NT2/D1 (cell line): ENCODE measurements around the gene TTLL1.

Source experiments
- DNase-seq: peaks from one replicate; pipeline ENCODE4 v3.0.0-alpha.2; 2011; ENCODE audit warnings: low read depth, low spot score
- H3K27me3 ChIP-seq: 2 replicates; pipeline ENCODE4 v1.6.0; 2011; ENCODE audit warnings: mild to moderate bottlenecking; ENCODE audit not compliant: insufficient read length, insufficient read depth
- H3K36me3 ChIP-seq: 2 replicates; pipeline ENCODE4 v1.6.1; 2011; ENCODE audit warnings: mild to moderate bottlenecking, low read length, mixed read lengths; ENCODE audit not compliant: insufficient read depth, insufficient read length
- H3K4me1 ChIP-seq: 2 replicates; pipeline ENCODE4 v1.5.1; 2011; ENCODE audit not compliant: insufficient read depth, insufficient read length
- H3K4me3 ChIP-seq: 2 replicates; pipeline ENCODE4 v1.5.1; 2011; ENCODE audit warnings: low read depth; ENCODE audit not compliant: insufficient read length
- H3K9ac ChIP-seq: 2 replicates; pipeline ENCODE4 v1.6.0; 2011; ENCODE audit warnings: low read depth; ENCODE audit not compliant: insufficient read length
- H3K9me3 ChIP-seq: 2 replicates; pipeline ENCODE4 v1.5.1; 2011; ENCODE audit warnings: mild to moderate bottlenecking, low read length; ENCODE audit not compliant: insufficient read depth
- SUZ12 ChIP-seq: IDR thresholded peaks from 2 replicates; pipeline ENCODE4 v1.6.1; 2011; ENCODE audit not compliant: insufficient read length, insufficient read depth; ENCODE audit errors: extremely low read depth
- YY1 ChIP-seq: IDR thresholded peaks from 2 replicates; pipeline ENCODE4 v1.6.1; 2011; ENCODE audit not compliant: insufficient read length, insufficient read depth
- ZNF274 ChIP-seq: IDR thresholded peaks from 2 replicates; pipeline ENCODE4 v1.6.1; 2011; ENCODE audit warnings: mild to moderate bottlenecking, low read depth, low read length

TTLL1 gene

DNA sequence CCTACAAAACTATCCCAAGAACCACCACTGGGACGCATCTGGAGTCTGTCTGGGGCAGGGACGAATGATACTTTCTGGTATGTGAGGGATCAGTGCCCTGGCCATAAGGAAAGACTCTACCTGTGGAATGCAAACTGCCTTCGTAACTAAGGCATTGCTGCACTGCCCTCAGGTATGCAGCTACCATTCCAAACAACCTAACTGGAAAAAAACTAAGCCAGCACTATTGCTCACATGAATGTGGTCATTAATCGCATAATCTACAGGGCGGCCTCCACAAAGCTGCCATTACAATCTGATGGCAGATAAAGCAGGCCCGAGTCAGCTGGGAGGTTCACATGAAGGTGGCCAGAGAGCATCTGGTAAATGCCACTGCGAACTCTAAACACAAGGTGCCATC, 78.1 kb downstream of the TTLL1 start:
- DNase-seq, result no peak
- Histone ChIP-seq H3K27me3 (peaks cover 2% of the 10 kb centered on the region), H3K4me3 (no peak overlapping the region), H3K9me3 (no peaks in the 10 kb centered on the region), H3K4me1 (peaks cover 8% of the 10 kb centered on the region), H3K9ac (no peak overlapping the region), H3K36me3 (no peaks in the 10 kb centered on the region)
- TF ChIP-seq SUZ12 (no peak), YY1 (no peak)

DNA sequence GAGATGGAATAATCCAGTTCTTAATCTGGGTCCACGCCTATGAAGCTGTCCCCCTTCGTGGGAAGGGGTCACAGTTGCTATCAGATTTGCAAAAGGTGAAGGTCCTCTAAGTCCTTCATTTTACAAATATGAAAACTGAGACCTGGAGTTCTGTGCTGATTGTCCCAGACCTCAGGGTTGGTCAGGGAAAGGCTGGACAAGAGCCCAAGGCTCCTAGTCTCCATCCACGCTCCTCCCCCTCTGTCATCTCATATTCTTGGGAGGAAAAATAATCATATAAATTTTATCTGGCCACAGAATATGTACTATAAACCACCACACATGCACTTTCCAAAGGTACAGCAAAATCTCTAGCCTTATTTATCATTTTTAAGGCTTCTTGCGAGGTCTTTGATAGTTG, 79.7 kb downstream of the TTLL1 start:
- H3K9me3 ChIP-seq, result no peaks in the 10 kb centered on the region
- no peak for DNase-seq
- no peaks in the 10 kb centered on the region for H3K36me3 ChIP-seq
- no peak overlapping the region for H3K9ac ChIP-seq
- no peak overlapping the region for H3K4me3 ChIP-seq
- TF ChIP-seq ZNF274, result no peak
- no peak for TF ChIP-seq YY1
- TF ChIP-seq SUZ12, result no peak
- no peaks in the 10 kb centered on the region for H3K27me3 ChIP-seq
- H3K4me1 ChIP-seq, result peaks cover 10% of the 10 kb centered on the region

DNA sequence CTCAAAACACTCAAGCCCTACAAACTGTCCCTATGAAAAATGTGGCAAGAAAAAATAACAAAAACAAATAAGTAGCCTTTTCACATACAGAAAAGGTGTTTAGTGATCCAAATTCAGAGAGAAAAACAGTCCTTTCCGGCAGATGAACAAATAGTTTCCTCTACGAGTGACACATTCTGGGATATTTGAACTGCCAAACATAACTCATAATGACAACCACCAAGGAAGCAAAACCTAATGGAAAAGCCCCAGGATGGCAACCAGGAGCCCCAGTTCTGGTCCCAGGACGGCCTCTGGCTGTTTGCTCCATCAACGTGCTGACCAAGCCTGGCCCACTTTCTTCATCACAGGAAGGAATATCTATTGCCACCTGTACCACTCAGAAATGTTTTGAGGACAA, 80.3 kb downstream of the TTLL1 start:
- Histone ChIP-seq H3K27me3 (no peaks in the 10 kb centered on the region), H3K9ac (no peak overlapping the region), H3K4me1 (peaks cover 12% of the 10 kb centered on the region), H3K36me3 (no peaks in the 10 kb centered on the region), H3K4me3 (no peak overlapping the region), H3K9me3 (no peaks in the 10 kb centered on the region)
- no peak for TF ChIP-seq YY1
- no peak for TF ChIP-seq SUZ12
- no peak for TF ChIP-seq ZNF274
- no peak for DNase-seq

DNA sequence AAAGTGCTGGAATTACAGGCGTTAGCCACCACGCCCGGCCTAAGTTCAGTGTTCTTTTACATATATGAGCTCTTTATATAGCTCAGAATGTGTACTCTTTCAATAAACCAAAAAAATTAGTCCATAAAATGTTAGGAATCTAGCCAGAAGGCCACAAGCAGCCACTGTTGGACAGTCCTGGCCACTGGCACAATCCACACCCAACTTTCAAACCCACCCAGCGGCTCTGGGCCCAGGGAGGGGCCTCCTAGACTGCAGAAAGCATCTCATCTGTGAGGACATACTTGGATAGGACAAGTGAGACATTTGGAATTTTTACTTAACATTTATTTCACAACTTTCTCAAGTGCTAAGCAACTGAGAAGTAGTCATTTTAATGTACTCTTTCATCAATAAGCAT, 80.7 kb downstream of the TTLL1 start:
- Histone ChIP-seq H3K27me3 (no peaks in the 10 kb centered on the region), H3K4me3 (no peak overlapping the region), H3K9ac (no peak overlapping the region), H3K4me1 (peaks cover 10% of the 10 kb centered on the region), H3K36me3 (no peaks in the 10 kb centered on the region), H3K9me3 (no peaks in the 10 kb centered on the region)
- no peak for DNase-seq
- TF ChIP-seq YY1 (no peak), ZNF274 (no peak), SUZ12 (no peak)

DNA sequence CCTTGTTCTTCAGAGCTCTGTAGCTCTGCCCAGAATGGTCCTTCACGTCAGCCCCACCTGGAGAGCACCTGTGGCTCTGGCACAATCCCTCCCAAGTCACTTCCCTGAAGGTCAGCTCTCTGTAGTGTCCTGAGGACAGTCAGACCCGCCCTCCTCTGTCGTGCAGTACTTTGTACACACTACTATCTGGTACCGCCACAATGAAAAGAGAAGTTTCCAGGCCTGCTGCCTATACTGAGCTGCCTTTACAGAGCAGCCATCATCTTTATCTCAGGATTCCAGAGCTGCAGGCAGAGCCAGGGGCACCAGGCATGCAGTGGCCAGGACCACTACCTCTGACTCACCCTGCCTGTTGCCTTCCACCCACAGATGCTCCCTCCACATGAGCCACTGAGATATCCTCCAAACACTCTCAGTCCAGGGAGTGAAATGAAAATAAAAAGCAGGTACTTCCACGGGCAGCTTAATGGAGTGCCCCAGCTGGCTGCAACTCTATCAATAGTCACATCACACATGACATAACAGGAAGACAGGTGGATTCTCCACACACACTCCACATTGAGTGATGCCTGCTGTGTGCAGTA, 81.6 kb downstream of the TTLL1 start:
- no peak overlapping the region for H3K4me3 ChIP-seq
- no peak overlapping the region for H3K9ac ChIP-seq
- no peaks in the 10 kb centered on the region for H3K9me3 ChIP-seq
- H3K4me1 ChIP-seq, result peaks cover 7% of the 10 kb centered on the region
- no peak for TF ChIP-seq ZNF274
- TF ChIP-seq YY1, result no peak
- TF ChIP-seq SUZ12, result no peak
- H3K36me3 ChIP-seq, result no peaks in the 10 kb centered on the region
- H3K27me3 ChIP-seq, result no peaks in the 10 kb centered on the region
- DNase-seq, result no peak

GRCh38 chr22:43006753-43007152, 82.4 kb downstream of the TTLL1 start:
- no peaks in the 10 kb centered on the region for H3K9me3 ChIP-seq
- H3K36me3 ChIP-seq, result no peaks in the 10 kb centered on the region
- no peak overlapping the region for H3K9ac ChIP-seq
- DNase-seq, result no peak
- no peak overlapping the region for H3K4me3 ChIP-seq
- TF ChIP-seq SUZ12, result no peak
- no peak for TF ChIP-seq ZNF274
- H3K4me1 ChIP-seq, result peaks cover 7% of the 10 kb centered on the region
- no peaks in the 10 kb centered on the region for H3K27me3 ChIP-seq

- no peak overlapping the region for H3K9ac ChIP-seq
- H3K27me3 ChIP-seq, result no peaks in the 10 kb centered on the region
- H3K4me1 ChIP-seq, result peaks cover 10% of the 10 kb centered on the region
- TF ChIP-seq YY1, result no peak
- no peak for TF ChIP-seq SUZ12
- TF ChIP-seq ZNF274, result no peak
- DNase-seq, result no peak
- no peaks in the 10 kb centered on the region for H3K9me3 ChIP-seq
- H3K4me3 ChIP-seq, result no peak overlapping the region
- no peaks in the 10 kb centered on the region for H3K36me3 ChIP-seq
Observed at GRCh38 chr22:43006016-43006505, 83.1 kb downstream of the TTLL1 start.
